ENCODE measurements around the gene MBD3.
"Not testable (repeated sequence)": the region's sequence is repeated elsewhere in the genome, so short reads cannot be mapped to it uniquely, and the experiment has no call there.

MBD3 gene

DNA sequence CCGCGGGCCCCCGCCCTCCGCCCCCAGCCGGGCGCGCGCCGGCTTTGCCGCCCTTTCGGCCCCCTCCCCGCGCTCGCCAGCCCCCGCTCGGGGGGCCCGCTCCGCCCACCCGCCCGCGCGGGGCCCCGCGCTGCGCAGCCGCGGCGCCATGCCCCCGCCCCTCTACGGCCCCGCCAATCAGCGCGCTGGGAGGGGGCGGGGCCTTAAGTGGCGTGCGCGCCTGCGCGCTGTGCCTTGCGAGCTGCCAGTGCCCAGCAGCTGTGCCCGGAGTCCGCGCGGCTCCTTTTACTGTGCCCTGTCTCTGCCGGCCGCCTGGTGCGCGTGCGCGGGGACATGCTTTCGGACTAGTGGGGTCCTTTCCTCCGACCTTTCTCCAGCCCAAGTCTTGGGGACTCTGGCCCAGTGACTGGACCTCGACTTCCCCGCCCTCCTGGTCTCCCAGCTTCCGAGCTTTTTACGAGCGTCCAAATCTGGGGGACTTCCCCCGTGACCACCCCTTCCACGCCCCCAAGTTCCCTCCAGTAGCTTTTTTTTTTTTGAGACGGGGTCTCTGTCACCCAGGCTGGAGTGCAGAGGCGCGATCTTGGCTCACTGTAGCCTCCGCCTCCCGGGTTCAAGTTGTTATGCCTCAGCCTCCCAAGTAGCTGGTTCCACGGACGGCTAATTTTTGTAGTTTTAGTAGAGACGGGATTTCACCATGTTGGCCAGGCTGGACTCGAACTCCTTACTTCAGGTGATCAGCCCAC lies at the start of gene MBD3:
TSS of gene MBD3 (minus strand) at position 111 of the 746 bp plus-strand sequence. CDS start 234 bp downstream, outside the sequence.
- DNase-seq (ENCODE audit: low read depth in 3 of 3): peak; percentile 68 to 87 (median 75)

- not testable (repeated sequence) for DNase-seq (ENCODE audit: low read depth in 3 of 3)
Observed at GRCh38 chr19:1640893-1641448, 48.3 kb upstream of the MBD3 start.

GRCh38 chr19:1636325-1637236 lies 43.9 kb upstream of the MBD3 start:
- no peak for DNase-seq (ENCODE audit: low read depth in 3 of 3)

GRCh38 chr19:1634938-1635243 lies 42.2 kb upstream of the MBD3 start:
- no peak for DNase-seq (ENCODE audit: low read depth in 3 of 3)

DNA sequence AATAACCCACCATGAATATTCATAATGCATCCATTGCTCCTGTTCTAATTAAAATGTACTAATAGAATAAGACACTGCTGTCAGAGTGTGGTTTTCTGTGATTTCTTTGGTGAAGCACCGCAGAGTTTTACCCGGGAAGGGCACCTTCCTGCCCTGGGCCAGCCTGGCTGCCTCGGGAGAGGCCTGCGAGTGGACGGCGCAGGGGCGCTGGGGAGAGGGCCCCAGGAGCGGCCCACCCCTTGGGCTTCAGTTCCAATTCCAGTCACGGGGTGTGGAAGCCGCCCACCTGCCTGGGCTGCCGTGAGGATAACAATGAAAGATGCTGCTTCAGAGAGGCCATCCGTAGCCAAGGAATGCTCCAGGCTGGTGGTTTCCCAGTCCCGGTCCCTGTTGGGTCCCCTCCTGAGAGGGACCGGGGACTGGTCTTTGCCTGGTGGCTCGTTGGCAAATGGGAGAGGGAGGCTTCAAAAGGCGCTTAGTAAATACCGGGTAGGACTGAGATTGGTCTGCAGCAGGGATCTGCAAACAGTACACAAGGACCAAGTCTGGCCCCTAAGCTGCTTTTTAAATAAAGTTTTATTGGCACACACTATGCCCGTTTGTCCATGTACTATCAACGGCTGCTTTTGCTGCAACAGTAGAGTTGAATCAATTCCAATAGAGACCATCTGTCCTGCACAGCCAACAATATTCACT lies 41.7 kb upstream of the MBD3 start:
- no peak for DNase-seq (ENCODE audit: low read depth in 3 of 3)

- DNase-seq (ENCODE audit: low read depth in 3 of 3): no peak
Observed at GRCh38 chr19:1633269-1633826, 40.7 kb upstream of the MBD3 start.

DNA sequence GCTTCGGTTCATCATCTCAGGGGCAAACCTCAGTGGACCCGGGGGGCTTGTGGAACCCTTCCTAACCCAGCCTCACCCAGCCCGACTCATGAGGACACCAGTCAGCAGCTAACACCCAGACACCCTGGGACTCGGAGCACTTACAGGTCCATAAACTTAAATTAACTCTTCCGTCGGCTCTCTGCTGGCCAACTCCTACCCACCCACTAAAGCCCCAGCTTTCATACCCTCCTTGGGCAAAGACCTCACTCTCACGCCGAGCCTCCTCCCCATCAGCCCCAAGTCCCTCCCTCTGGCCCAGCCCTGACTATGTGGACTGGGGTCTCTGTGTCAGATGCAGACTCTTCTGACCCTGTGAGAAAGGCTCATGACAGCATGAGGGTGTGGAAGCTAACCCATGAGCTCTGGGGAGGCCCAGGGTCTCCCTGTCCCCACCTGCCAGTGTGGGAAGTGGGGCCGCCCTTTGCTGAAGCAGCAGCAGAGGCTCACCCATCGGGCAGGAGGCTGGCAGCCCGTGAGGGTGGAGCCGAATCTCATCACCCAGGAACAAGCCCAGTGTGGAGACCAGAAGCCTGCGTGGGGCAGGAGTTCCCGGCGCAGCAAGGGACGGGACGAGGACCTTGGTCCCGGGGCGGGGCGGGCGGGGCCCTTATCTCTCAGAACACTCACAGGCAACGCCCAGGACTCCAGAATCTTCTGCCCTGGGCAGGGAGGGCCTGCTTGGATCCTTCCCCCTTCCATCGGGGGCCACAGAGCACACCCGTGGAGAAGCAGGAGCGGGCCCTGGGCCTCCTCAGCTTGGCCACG lies 40.0 kb upstream of the MBD3 start:
- no peak for DNase-seq (ENCODE audit: low read depth in 3 of 3)

GRCh38 chr19:1631557-1632100 lies 39.0 kb upstream of the MBD3 start:
- DNase-seq (ENCODE audit: low read depth in 3 of 3): no peak

GRCh38 chr19:1630811-1631210 lies 38.1 kb upstream of the MBD3 start:
- DNase-seq (ENCODE audit: low read depth in 3 of 3): no peak

- no peak for DNase-seq (ENCODE audit: low read depth in 3 of 3)
Observed at GRCh38 chr19:1630012-1630411, 37.3 kb upstream of the MBD3 start.

DNA sequence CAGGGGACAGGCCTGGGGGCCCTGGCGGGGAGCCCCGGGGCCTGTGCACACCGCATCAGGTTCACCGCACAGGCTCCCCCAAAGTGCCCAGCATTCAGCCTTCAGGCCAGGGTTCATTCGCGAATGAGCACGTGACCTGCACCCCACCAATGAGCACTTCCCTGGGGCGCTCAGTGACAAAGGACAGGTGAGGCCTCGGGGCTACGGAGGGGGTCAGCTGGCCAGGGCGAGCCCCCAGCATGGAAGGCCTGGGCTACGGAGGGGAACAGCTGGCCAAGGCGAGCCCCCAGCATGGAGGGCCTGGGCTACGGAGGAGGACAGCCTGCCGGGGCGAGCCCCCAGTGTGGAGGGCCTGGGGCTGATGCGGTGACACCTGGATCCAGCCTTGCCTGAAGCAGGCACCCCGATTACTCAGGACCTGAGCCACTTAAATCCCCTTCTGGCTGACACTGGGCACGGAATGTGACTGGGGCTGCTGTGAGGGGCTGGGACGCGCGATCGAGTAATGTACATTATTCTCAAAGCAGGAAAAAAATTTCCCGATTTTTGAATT lies 36.7 kb upstream of the MBD3 start:
- DNase-seq (ENCODE audit: low read depth in 3 of 3): no peak

DNA sequence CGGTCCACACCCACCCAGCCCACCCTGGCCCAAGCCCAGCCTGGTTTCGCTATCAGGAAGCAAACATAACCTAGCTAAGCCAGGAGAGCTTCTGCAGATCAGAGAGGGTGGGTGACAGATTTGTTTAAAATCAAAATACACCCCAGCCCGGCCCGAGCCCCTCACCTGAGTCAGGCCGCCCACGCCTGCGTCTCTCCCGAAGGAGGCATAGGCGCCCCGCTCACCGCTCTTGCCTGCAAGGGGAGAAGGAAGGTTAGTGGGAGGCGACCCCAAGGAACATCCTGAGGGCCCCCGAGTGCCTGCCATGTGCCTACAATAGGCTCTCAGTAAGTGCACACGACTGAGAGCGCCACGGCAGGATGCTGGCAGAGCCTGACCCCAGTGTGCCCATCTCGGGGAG lies 34.5 kb upstream of the MBD3 start:
- no peak for DNase-seq (ENCODE audit: low read depth in 3 of 3)

DNA sequence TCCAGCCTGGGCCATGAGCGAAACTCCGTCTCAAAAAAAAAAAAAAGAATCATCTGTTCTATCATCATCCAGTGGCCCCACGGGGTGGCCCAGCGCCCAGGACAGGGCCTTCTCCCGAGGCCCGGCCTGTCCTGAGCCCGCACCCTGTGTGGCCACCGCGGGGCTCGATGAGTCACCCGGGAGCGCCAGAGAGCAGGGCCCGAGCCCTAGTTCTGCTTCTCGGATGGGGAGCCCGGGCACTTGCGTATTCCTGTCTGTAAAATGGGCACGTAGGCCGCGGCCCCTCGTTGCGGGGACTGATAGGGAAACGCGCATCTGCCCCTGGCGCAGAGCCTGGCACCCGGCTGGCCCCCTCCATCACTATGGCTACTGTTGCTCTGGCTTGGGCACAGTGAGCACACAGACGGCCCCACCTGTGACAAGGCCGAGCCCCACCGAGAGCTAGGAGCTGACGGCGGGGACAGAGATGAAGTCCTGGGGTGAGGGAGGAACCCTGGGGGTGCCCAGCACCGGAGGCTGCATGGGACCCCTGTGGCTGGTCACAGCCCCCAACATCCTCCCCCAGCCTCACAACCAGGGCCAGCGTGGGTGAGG lies 33.8 kb upstream of the MBD3 start:
- no peak for DNase-seq (ENCODE audit: low read depth in 3 of 3)

- peak in 1 of 3 experiments; percentile 52 for DNase-seq (ENCODE audit: low read depth in 3 of 3)
Observed at GRCh38 chr19:1624458-1624857, 31.8 kb upstream of the MBD3 start.

GRCh38 chr19:1622541-1622940 lies 29.9 kb upstream of the MBD3 start:
- DNase-seq (ENCODE audit: low read depth in 3 of 3): no peak

GRCh38 chr19:1622007-1622406 lies 29.3 kb upstream of the MBD3 start:
- DNase-seq (ENCODE audit: low read depth in 3 of 3): no peak

- DNase-seq (ENCODE audit: low read depth in 3 of 3): no peak
Observed at GRCh38 chr19:1621574-1621973, 28.9 kb upstream of the MBD3 start.

- DNase-seq (ENCODE audit: low read depth in 3 of 3): no peak
Observed at GRCh38 chr19:1621021-1621420, 28.4 kb upstream of the MBD3 start.

DNA sequence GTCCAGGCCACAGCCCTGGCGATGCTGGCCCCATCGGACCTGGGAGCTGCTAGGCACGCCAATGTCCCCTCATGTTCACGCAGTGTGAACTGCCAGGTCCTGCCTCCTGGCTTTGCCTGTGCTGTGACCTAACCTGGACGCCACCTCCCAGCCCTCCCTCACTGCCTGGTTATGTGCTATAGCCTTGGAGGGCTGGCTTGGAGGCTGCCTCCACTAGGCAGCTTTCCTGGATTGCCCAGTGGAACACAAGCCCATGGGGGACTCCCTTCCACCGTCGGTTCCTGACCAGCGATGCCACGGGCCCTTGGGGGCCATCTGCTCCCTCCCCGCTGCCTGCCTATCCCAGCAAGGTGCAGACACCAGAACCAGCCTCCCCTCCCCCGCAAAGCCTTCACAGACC lies 27.8 kb upstream of the MBD3 start:
- DNase-seq (ENCODE audit: low read depth in 3 of 3): no peak

DNA sequence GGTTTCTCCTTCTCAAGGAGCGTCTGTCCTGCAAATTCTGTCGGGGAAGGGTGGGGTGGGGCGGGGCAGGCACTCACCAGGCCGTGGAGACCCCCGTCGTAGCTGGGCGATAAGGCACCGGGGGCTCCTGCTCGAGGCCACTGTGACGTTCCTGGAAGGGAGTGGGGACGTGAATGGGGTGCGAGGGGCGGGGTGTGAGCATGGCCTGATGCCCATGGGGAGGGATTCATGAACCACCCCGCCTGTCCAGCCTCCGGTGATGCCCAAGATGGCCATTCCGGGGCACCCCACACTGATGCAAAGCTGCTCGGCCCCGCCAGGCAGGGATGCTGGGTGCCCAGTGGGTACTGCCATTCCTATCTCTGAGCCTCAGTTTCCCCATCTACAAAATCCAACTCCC lies 27.0 kb upstream of the MBD3 start:
- DNase-seq (ENCODE audit: low read depth in 3 of 3): no peak

All from stimulated activated CD4-positive, alpha-beta T cell treated with anti-CD3 and anti-CD28 coated beads, TNF-alpha, amount 100 ng/mL, for 24 hours (primary cell).